K562 (cell line): ENCODE measurements around the gene FERMT3. TPM values are rescaled to one million over a fixed set of nuclear protein-coding genes. Genes with fewer than 3 reads are reported as not detected.

ENCODE experiments used
- ARID4B ChIP-seq: sonication (generic); formaldehyde crosslinking; IDR thresholded peaks from 2 replicates; pipeline ENCODE4 v1.8.0; 2022; ENCODE audit warnings: mild to moderate bottlenecking, missing genetic modification reagents
- CC2D1A ChIP-seq: fragments of 450-650 bp; IDR thresholded peaks from 2 replicates; pipeline ENCODE4 v1.6.1; 2017; ENCODE audit warnings: mild to moderate bottlenecking
- DIDO1 ChIP-seq: fragments of 450-650 bp; IDR thresholded peaks from 2 replicates; pipeline ENCODE4 v1.6.1; 2016; ENCODE audit warnings: low read depth, missing biosample characterization, missing genetic modification characterization
- FOXK1 ChIP-seq: sonication (generic); formaldehyde crosslinking; IDR thresholded peaks from 2 replicates; pipeline ENCODE4 v1.8.0; 2022; ENCODE audit warnings: missing genetic modification reagents, mild to moderate bottlenecking, borderline replicate concordance
- GATAD2A ChIP-seq: fragments of 450-650 bp; IDR thresholded peaks from 2 replicates; pipeline ENCODE4 v1.6.1; 2017
- GTF2E2 ChIP-seq: fragments of 200-800 bp; sonication (Bioruptor generic); IDR thresholded peaks from 2 replicates; pipeline ENCODE4 v1.6.1; 2016; ENCODE audit warnings: missing genetic modification characterization, missing compliant biosample characterization
- JUN ChIP-seq, 2 experiments: sonication (generic) in 1 of 2; formaldehyde crosslinking in 1 of 2; IDR thresholded peaks; 2 replicates each; pipeline versions ENCODE4 v1.6.1 to v1.8.0; 2012 to 2022; ENCODE audit warnings: borderline replicate concordance in 2 of 2, mild to moderate bottlenecking in 2 of 2, improper control_type of control experiment in 1 of 2, low read depth in 1 of 2, low read length in 1 of 2, missing genetic modification reagents in 1 of 2
- NCOA4 ChIP-seq: fragments of 450-650 bp; IDR thresholded peaks from 2 replicates; pipeline ENCODE4 v1.6.1; 2018; ENCODE audit warnings: mild to moderate bottlenecking; ENCODE audit not compliant: partially characterized antibody
- NELFE ChIP-seq: IDR thresholded peaks from 2 replicates; pipeline ENCODE4 v1.6.1; 2011; ENCODE audit warnings: mild to moderate bottlenecking; ENCODE audit not compliant: insufficient read depth, insufficient read length
- RFX7 ChIP-seq: fragments of 250-450 bp; sonication (Bioruptor Pico); IDR thresholded peaks from 2 replicates; pipeline ENCODE4 v1.5.1; 2021; ENCODE audit warnings: mild to moderate bottlenecking
- U2AF2 ChIP-seq: fragments of 200-400 bp; formaldehyde crosslinking; optimal IDR thresholded peaks from 2 replicates; pipeline ENCODE3; 2017; ENCODE audit warnings: low read depth, mild to moderate bottlenecking, low read length
- ZBTB9 ChIP-seq: fragments of 450-650 bp; formaldehyde crosslinking; IDR thresholded peaks from 2 replicates; pipeline ENCODE4 v1.4.0; 2020; ENCODE audit warnings: mild to moderate bottlenecking, moderate library complexity
- ZFP30 ChIP-seq: fragments of 250-450 bp; sonication (Bioruptor Pico); IDR thresholded peaks from 2 replicates; pipeline ENCODE4 v1.8.0; 2022; ENCODE audit warnings: moderate library complexity, mild to moderate bottlenecking, inconsistent platforms, borderline replicate concordance
- ZNF24 ChIP-seq: fragments of 450-650 bp; IDR thresholded peaks from 2 replicates; pipeline ENCODE4 v1.6.1; 2016
- ZNF311 ChIP-seq: fragments of 250-450 bp; sonication (Bioruptor Pico); IDR thresholded peaks from 2 replicates; pipeline ENCODE4 v1.4.0; 2020; ENCODE audit warnings: mild to moderate bottlenecking, moderate library complexity
- ZNF699 ChIP-seq: fragments of 250-450 bp; sonication (Bioruptor Pico); IDR thresholded peaks from 2 replicates; pipeline ENCODE4 v1.8.0; 2021; ENCODE audit warnings: mild to moderate bottlenecking, moderate library complexity; ENCODE audit not compliant: insufficient replicate concordance
- polyA plus RNA-seq, 8 experiments: library from polyadenylated mRNA; depleted of rRNA in 4 of 8; stranded (reverse) in 5 of 8; unstranded in 3 of 8; fragments of >200 nt; fragmentation: Nextera tagmentation in 2 of 8; fragmentation: Illumina TruSeq in 1 of 8; extraction: Ambion mirVana in 2 of 8; extraction: Trizol in 1 of 8; gene quantifications; 2 replicates each; pipeline versions ENCODE4 v1.2.1 to v1.2.3, GENCODE V29; 2011 to 2014; ENCODE audit warnings: inconsistent platforms in 1 of 8, missing spikeins in 1 of 8
- total RNA-seq, 7 experiments: library from RNA; depleted of rRNA in 6 of 7; stranded (reverse); fragments of >200 nt in 6 of 7; fragmentation: Illumina TruSeq in 2 of 7; extraction: Trizol in 2 of 7; gene quantifications; 2 replicates each; pipeline versions ENCODE4 v1.2.1 to v1.2.3, GENCODE V29; 2011 to 2021; ENCODE audit warnings: low replicate concordance in 1 of 7
- TF ChIP-seq, protein P1 (sequence below): fragments of 450-650 bp; conservative IDR thresholded peaks from 2 replicates; pipeline ENCODE4 v1.6.1; 2016; ENCODE audit warnings: missing genetic modification characterization, low read depth, mild to moderate bottlenecking, missing compliant biosample characterization, moderate library complexity
- TF ChIP-seq, protein P2 (sequence below): fragments of 450-650 bp; IDR thresholded peaks from 2 replicates; pipeline ENCODE4 v1.7.1; 2018; ENCODE audit warnings: mild to moderate bottlenecking, low read depth; ENCODE audit not compliant: partially characterized antibody

FERMT3 gene
- total and polyA plus RNA-seq, 9 of the 15 experiments (the other 6 are each of a cell fraction or from before 2014, with no cell fraction given): 3.2 to 275 (median 79.7) TPM

GRCh38 chr11:64206457-64207255, at the start of gene FERMT3 (continued):
- no peak for TF ChIP-seq ZNF699
- TF ChIP-seq, protein P1, sequence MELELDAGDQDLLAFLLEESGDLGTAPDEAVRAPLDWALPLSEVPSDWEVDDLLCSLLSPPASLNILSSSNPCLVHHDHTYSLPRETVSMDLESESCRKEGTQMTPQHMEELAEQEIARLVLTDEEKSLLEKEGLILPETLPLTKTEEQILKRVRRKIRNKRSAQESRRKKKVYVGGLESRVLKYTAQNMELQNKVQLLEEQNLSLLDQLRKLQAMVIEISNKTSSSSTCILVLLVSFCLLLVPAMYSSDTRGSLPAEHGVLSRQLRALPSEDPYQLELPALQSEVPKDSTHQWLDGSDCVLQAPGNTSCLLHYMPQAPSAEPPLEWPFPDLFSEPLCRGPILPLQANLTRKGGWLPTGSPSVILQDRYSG (tag): 0 out of 2 replicates have a peak, but pooled peaks have one; percentile 39
- TF ChIP-seq GATAD2A: 0 out of 2 replicates have a peak, but pooled peaks have one; percentile 65
- TF ChIP-seq, protein P2, sequence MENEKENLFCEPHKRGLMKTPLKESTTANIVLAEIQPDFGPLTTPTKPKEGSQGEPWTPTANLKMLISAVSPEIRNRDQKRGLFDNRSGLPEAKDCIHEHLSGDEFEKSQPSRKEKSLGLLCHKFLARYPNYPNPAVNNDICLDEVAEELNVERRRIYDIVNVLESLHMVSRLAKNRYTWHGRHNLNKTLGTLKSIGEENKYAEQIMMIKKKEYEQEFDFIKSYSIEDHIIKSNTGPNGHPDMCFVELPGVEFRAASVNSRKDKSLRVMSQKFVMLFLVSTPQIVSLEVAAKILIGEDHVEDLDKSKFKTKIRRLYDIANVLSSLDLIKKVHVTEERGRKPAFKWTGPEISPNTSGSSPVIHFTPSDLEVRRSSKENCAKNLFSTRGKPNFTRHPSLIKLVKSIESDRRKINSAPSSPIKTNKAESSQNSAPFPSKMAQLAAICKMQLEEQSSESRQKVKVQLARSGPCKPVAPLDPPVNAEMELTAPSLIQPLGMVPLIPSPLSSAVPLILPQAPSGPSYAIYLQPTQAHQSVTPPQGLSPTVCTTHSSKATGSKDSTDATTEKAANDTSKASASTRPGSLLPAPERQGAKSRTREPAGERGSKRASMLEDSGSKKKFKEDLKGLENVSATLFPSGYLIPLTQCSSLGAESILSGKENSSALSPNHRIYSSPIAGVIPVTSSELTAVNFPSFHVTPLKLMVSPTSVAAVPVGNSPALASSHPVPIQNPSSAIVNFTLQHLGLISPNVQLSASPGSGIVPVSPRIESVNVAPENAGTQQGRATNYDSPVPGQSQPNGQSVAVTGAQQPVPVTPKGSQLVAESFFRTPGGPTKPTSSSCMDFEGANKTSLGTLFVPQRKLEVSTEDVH: no peak
- TF ChIP-seq CC2D1A: no peak
- TF ChIP-seq GTF2E2 (tag): no peak
- TF ChIP-seq ZNF24: no peak
- no peak for TF ChIP-seq RFX7 (CRISPR knock-in tag)
- TF ChIP-seq JUN (IDR thresholded peaks at IDR 0.05; ENCODE audit: borderline replicate concordance, low read depth, low read length): no peak
- peak; percentile 94 for TF ChIP-seq JUN (CRISPR knock-in tag; IDR thresholded peaks at IDR 0.05; ENCODE audit: borderline replicate concordance)
- peak; percentile 43 for TF ChIP-seq ZBTB9 (CRISPR knock-in tag)
- TF ChIP-seq ZNF311 (CRISPR knock-in tag): no peak
- TF ChIP-seq DIDO1: no peak
- no peak for TF ChIP-seq NCOA4
- peak; percentile 93 for TF ChIP-seq FOXK1
- TF ChIP-seq NELFE: no peak
- peak; percentile 77; the same call in 1 of the 2 replicates for TF ChIP-seq ARID4B
- TF ChIP-seq U2AF2: no peak
- no peak for TF ChIP-seq ZFP30 (CRISPR knock-in tag)
